Caco-2 (cell line): ENCODE results near the gene PTGDR. TPM values are rescaled to one million over a fixed set of nuclear protein-coding genes. Genes with fewer than 3 reads are reported as not detected.

ENCODE experiments used
- BruUV-seq: library from RNA; stranded (reverse); fragments of 400-500 nt; replicated peaks from 2 replicates; lab custom pipeline; 2021; lab: Mats Ljungman, UMichigan
- CTCF ChIA-PET: fragments of 300-600 bp; sonication (Branson Sonifier 250); formaldehyde crosslinking; loops from one replicate; lab custom pipeline; 2022; ENCODE audit warnings: antibody characterized with exemption; lab: Charles Lee
- POLR2A ChIA-PET: fragments of 300-600 bp; sonication (Branson Sonifier 250); formaldehyde crosslinking; loops from one replicate; lab custom pipeline; 2022; ENCODE audit warnings: antibody characterized with exemption; lab: Charles Lee
- DNase-seq, 2 experiments: peaks; one replicate each; pipeline versions ENCODE4 v3.0.0 to v3.0.0-alpha.2; 2020 to 2022
- H3K27me3 ChIP-seq: replicated peaks from 2 replicates; pipeline ENCODE4 v1.6.0; 2011; ENCODE audit warnings: low read length; ENCODE audit not compliant: control insufficient read depth, insufficient read depth
- H3K36me3 ChIP-seq: 2 replicates; pipeline ENCODE4 v1.5.1; 2011; ENCODE audit warnings: low read length; ENCODE audit not compliant: control insufficient read depth, insufficient read depth
- H3K4me1 ChIP-seq: fragments of 250-450 bp; sonication (Bioruptor Pico); 2 replicates; pipeline ENCODE4 v1.5.1; 2020; ENCODE audit warnings: mild to moderate bottlenecking
- H3K4me3 ChIP-seq: 2 replicates; pipeline ENCODE4 v1.5.1; 2011; ENCODE audit warnings: low read depth, mild to moderate bottlenecking, control low read depth, low read length
- H3K9me3 ChIP-seq: fragments of 250-450 bp; sonication (Bioruptor Pico); 2 replicates; pipeline ENCODE4 v1.5.1; 2020; ENCODE audit warnings: mild to moderate bottlenecking, moderate library complexity
- H3K27ac Mint-ChIP-seq: one replicate; pipeline ENCODE4 v1.8.0; 2022; ENCODE audit warnings: mixed read lengths; ENCODE audit not compliant: unreplicated experiment
- H3K27me3 Mint-ChIP-seq: one replicate; pipeline ENCODE4 v1.8.0; 2022; ENCODE audit warnings: mixed read lengths; ENCODE audit not compliant: insufficient read depth, unreplicated experiment
- H3K36me3 Mint-ChIP-seq: one replicate; pipeline ENCODE4 v1.8.0; 2022; ENCODE audit warnings: mild to moderate bottlenecking, mixed read lengths; ENCODE audit not compliant: insufficient read depth, unreplicated experiment
- H3K4me1 Mint-ChIP-seq: one replicate; pipeline ENCODE4 v1.8.0; 2022; ENCODE audit warnings: low read depth, mixed read lengths; ENCODE audit not compliant: unreplicated experiment
- H3K4me3 Mint-ChIP-seq: one replicate; pipeline ENCODE4 v1.8.0; 2022; ENCODE audit warnings: mild to moderate bottlenecking, moderate library complexity, mixed read lengths; ENCODE audit not compliant: unreplicated experiment
- H3K9me3 Mint-ChIP-seq: one replicate; pipeline ENCODE4 v1.8.0; 2022; ENCODE audit warnings: mixed read lengths; ENCODE audit not compliant: unreplicated experiment
- intact Hi-C: fragments of 100-400 bp; cut with micrococcal nuclease; formaldehyde crosslinking; loops from one replicate; pipeline ENCODE4 v1.10.0; 2022; ENCODE audit not compliant: unreplicated experiment
- total RNA-seq: library from RNA; stranded (reverse); gene quantifications from 2 replicates; pipeline ENCODE4 v1.2.3, GENCODE V29; 2022
- TF ChIP-seq, protein P1 (sequence below), 2 experiments: fragments of 200-600 bp in 1 of 2; IDR thresholded peaks; 1 replicate in 1 of 2; 2 replicates in 1 of 2; pipeline versions ENCODE4 v1.5.1 to v1.8.0; 2011 to 2022; ENCODE audit warnings: antibody characterized with exemption in 1 of 2, control low read depth in 1 of 2, inconsistent platforms in 1 of 2, low read depth in 1 of 2, low read length in 1 of 2, mild to moderate bottlenecking in 1 of 2, moderate library complexity in 1 of 2; ENCODE audit not compliant: insufficient read depth in 1 of 2, severe bottlenecking in 1 of 2, unreplicated experiment in 1 of 2

Gene PTGDR
- total RNA-seq, 1 experiment from 2014 or later = 0.41 TPM

DNA sequence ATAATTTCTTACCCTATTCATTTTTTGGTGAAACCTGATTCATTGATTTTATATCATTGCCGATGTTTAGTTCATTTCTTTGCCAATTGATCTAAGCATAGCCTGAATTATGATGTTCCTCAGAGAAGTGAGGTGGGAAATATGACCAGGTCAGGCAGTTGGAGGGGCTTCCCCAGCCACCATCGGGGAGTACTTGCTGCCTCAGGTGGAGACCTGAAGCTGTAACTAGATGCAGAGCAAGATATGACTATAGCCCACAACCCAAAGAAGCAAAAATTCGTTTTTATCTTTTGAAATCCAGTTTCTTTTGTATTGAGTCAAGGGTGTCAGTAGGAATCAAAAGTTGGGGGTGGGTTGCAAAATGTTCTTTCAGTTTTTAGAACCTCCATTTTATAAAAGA is 7.9 kb downstream of the PTGDR start:
- BruUV-seq = no TSS peak
- CTCF ChIA-PET = interaction anchor here (0.7 kb wide), 1 partner anchor 182 kb away, joined by 4 read pairs; no protein-coding TSS in a partner anchor
- POLR2A ChIA-PET = no interaction called here
- no peaks in the 10 kb centered on the region for H3K27me3 Mint-ChIP-seq
- peaks cover 6% of the 10 kb centered on the region for H3K4me1 Mint-ChIP-seq
- TF ChIP-seq, protein P1, sequence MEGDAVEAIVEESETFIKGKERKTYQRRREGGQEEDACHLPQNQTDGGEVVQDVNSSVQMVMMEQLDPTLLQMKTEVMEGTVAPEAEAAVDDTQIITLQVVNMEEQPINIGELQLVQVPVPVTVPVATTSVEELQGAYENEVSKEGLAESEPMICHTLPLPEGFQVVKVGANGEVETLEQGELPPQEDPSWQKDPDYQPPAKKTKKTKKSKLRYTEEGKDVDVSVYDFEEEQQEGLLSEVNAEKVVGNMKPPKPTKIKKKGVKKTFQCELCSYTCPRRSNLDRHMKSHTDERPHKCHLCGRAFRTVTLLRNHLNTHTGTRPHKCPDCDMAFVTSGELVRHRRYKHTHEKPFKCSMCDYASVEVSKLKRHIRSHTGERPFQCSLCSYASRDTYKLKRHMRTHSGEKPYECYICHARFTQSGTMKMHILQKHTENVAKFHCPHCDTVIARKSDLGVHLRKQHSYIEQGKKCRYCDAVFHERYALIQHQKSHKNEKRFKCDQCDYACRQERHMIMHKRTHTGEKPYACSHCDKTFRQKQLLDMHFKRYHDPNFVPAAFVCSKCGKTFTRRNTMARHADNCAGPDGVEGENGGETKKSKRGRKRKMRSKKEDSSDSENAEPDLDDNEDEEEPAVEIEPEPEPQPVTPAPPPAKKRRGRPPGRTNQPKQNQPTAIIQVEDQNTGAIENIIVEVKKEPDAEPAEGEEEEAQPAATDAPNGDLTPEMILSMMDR (IDR thresholded peaks at IDR 0.05; ENCODE audit: insufficient read depth in 1 of 2, low read depth in 1 of 2, low read length in 1 of 2, severe bottlenecking in 1 of 2, unreplicated experiment in 1 of 2) = no peak
- DNase-seq = no peak
- H3K27ac Mint-ChIP-seq = no peak overlapping the region
- H3K36me3 Mint-ChIP-seq = no peaks in the 10 kb centered on the region
- H3K9me3 Mint-ChIP-seq = no peaks in the 10 kb centered on the region
- Histone ChIP-seq H3K9me3 (no peaks in the 10 kb centered on the region), H3K4me3 (no peak overlapping the region), H3K27me3 (no peaks in the 10 kb centered on the region), H3K36me3 (no peaks in the 10 kb centered on the region), H3K4me1 (no peaks in the 10 kb centered on the region)
- intact Hi-C loops = no loop called here
- H3K4me3 Mint-ChIP-seq = no peak overlapping the region

DNA sequence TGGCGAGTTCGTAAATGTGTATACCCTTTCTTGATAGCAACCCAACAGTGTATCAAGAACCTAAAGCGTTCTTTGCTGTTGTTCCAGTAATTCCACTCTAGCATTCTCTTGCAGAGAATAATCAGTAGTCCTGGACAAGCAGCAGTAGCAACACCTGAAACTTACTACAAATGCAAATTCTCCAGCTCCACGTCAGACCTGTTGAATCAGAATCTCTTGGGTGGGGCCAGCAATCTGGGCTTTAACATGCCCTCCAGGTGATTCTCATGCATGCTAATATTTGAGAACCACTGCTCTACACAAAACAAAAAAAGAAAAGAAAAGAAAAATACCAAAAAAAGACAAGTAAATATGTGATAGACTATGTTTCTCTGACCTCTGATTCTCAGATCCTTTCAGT is 10.1 kb downstream of the PTGDR start:
- Histone ChIP-seq H3K4me3 (no peak overlapping the region), H3K9me3 (no peaks in the 10 kb centered on the region), H3K36me3 (no peaks in the 10 kb centered on the region), H3K27me3 (no peaks in the 10 kb centered on the region), H3K4me1 (no peaks in the 10 kb centered on the region)
- Mint-ChIP-seq H3K4me1 (no peaks in the 10 kb centered on the region), H3K4me3 (no peak overlapping the region), H3K27ac (no peak overlapping the region), H3K36me3 (no peaks in the 10 kb centered on the region), H3K27me3 (no peaks in the 10 kb centered on the region), H3K9me3 (no peaks in the 10 kb centered on the region)
- no peak for DNase-seq
- TF ChIP-seq, protein P1 (IDR thresholded peaks at IDR 0.05; ENCODE audit: insufficient read depth in 1 of 2, low read depth in 1 of 2, low read length in 1 of 2, severe bottlenecking in 1 of 2, unreplicated experiment in 1 of 2) = no peak
- intact Hi-C loops = no loop called here
- POLR2A ChIA-PET = no interaction called here
- CTCF ChIA-PET = no interaction called here
- no TSS peak for BruUV-seq

DNA sequence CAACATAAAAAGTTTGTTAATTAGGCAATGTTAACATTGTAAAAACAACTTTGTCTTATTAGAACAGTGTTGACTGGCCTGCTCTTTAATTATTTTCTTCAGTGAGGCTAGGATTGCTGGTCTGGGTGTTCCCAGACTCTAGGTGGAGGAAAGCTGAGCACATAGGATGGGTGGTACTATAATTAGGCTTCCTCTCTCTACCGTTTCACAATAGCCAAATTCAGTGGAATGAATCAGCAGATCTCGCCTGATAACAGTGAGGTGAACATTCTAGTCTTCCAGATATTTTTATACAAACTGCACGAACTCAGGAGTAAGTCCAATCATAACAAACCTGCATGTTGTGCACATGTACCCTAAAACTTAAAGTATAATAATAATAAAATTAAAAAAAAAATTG is 11.9 kb downstream of the PTGDR start:
- Mint-ChIP-seq H3K4me1 (no peaks in the 10 kb centered on the region), H3K36me3 (no peaks in the 10 kb centered on the region), H3K4me3 (no peak overlapping the region), H3K27ac (no peak overlapping the region), H3K27me3 (no peaks in the 10 kb centered on the region), H3K9me3 (no peaks in the 10 kb centered on the region)
- no peaks in the 10 kb centered on the region for H3K36me3 ChIP-seq
- peaks cover 9% of the 10 kb centered on the region for H3K4me1 ChIP-seq
- no TSS peak for BruUV-seq
- no peak overlapping the region for H3K4me3 ChIP-seq
- no peaks in the 10 kb centered on the region for H3K9me3 ChIP-seq
- H3K27me3 ChIP-seq = no peaks in the 10 kb centered on the region
- ChIA-PET CTCF (no interaction called here), POLR2A (no interaction called here)
- DNase-seq = no peak
- TF ChIP-seq, protein P1 (IDR thresholded peaks at IDR 0.05; ENCODE audit: insufficient read depth in 1 of 2, low read depth in 1 of 2, low read length in 1 of 2, severe bottlenecking in 1 of 2, unreplicated experiment in 1 of 2) = no peak
- intact Hi-C loops = no loop called here
